Measurements from ENCODE around the gene BLOC1S4. TPM values are rescaled to one million over a fixed set of nuclear protein-coding genes. Genes with fewer than 3 reads are reported as not detected.

BLOC1S4 gene
- total and polyA plus RNA-seq, 4 donors = 4.9 to 7.7 (median 5.4) TPM

DNA sequence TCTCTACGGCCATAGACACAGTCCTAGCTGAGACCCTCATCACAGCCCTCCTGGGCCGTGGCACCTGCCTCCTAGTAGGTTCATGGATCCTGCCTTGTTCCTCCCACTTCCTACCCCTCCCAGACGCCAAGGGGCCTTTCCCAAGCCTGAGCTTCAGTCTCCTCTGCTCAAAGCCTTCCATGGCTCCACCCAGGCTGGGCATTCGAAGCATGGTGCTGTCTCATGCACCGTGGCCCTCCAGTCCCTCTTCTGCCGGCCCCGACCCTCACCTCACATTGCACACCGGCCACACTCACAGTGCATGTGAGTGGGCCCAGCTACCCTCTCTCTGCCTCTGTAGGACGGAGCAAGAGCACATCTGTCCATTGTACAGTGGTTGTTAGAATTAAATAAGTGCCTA lies 44.9 kb downstream of the BLOC1S4 start:
- Histone ChIP-seq H3K27me3 (ENCODE audit: control insufficient read depth in 4 of 4, insufficient read depth in 4 of 4, low read length in 3 of 4) (no peaks in the 10 kb centered on the region), H3K4me1 (ENCODE audit: control insufficient read depth in 4 of 4, insufficient read depth in 4 of 4, low read length in 3 of 4) (no peaks in the 10 kb centered on the region), H3K27ac (ENCODE audit: low read depth in 1 of 2, low read length in 2 of 2) (no peak overlapping the region), H3K36me3 (ENCODE audit: control insufficient read depth in 4 of 4, insufficient read depth in 3 of 4, low read depth in 1 of 4, low read length in 3 of 4) (no peaks in the 10 kb centered on the region), H3K4me3 (ENCODE audit: low read depth in 1 of 3, low read length in 3 of 3) (no peak overlapping the region), H3K9me3 (ENCODE audit: control insufficient read depth in 4 of 4, low read length in 3 of 4) (no peaks in the 10 kb centered on the region), H3K9ac (ENCODE audit: low read depth in 1 of 2, low read length in 2 of 2) (no peak overlapping the region)
- WGBS = 94% methylated on average over 9 of the region's 9 CpGs
- no peak for DNase-seq (ENCODE audit: low spot score)
- no peak for TF ChIP-seq SP1 (IDR thresholded peaks at IDR 0.05)
- TF ChIP-seq, protein P1, sequence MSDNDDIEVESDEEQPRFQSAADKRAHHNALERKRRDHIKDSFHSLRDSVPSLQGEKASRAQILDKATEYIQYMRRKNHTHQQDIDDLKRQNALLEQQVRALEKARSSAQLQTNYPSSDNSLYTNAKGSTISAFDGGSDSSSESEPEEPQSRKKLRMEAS (IDR thresholded peaks at IDR 0.05) = no peak
- TF ChIP-seq HNF4A (conservative IDR thresholded peaks at IDR 0.05) = no peak
- TF ChIP-seq FOXA1 (IDR thresholded peaks at IDR 0.05) = no peak
- no peak for TF ChIP-seq FOXA2 (IDR thresholded peaks at IDR 0.05)
- TF ChIP-seq YY1 (IDR thresholded peaks at IDR 0.05) = no peak
- TF ChIP-seq EGR1 (IDR thresholded peaks at IDR 0.05; ENCODE audit: low read depth in 2 of 2) = no peak
- TF ChIP-seq, protein P2, sequence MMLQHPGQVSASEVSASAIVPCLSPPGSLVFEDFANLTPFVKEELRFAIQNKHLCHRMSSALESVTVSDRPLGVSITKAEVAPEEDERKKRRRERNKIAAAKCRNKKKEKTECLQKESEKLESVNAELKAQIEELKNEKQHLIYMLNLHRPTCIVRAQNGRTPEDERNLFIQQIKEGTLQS (IDR thresholded peaks at IDR 0.05) = no peak
- TF ChIP-seq, protein P3, sequence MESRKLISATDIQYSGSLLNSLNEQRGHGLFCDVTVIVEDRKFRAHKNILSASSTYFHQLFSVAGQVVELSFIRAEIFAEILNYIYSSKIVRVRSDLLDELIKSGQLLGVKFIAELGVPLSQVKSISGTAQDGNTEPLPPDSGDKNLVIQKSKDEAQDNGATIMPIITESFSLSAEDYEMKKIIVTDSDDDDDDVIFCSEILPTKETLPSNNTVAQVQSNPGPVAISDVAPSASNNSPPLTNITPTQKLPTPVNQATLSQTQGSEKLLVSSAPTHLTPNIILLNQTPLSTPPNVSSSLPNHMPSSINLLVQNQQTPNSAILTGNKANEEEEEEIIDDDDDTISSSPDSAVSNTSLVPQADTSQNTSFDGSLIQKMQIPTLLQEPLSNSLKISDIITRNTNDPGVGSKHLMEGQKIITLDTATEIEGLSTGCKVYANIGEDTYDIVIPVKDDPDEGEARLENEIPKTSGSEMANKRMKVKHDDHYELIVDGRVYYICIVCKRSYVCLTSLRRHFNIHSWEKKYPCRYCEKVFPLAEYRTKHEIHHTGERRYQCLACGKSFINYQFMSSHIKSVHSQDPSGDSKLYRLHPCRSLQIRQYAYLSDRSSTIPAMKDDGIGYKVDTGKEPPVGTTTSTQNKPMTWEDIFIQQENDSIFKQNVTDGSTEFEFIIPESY (IDR thresholded peaks at IDR 0.05) = no peak
- no peak for TF ChIP-seq RAD21 (IDR thresholded peaks at IDR 0.05)
- TF ChIP-seq NR2F2 (IDR thresholded peaks at IDR 0.05) = no peak

DNA sequence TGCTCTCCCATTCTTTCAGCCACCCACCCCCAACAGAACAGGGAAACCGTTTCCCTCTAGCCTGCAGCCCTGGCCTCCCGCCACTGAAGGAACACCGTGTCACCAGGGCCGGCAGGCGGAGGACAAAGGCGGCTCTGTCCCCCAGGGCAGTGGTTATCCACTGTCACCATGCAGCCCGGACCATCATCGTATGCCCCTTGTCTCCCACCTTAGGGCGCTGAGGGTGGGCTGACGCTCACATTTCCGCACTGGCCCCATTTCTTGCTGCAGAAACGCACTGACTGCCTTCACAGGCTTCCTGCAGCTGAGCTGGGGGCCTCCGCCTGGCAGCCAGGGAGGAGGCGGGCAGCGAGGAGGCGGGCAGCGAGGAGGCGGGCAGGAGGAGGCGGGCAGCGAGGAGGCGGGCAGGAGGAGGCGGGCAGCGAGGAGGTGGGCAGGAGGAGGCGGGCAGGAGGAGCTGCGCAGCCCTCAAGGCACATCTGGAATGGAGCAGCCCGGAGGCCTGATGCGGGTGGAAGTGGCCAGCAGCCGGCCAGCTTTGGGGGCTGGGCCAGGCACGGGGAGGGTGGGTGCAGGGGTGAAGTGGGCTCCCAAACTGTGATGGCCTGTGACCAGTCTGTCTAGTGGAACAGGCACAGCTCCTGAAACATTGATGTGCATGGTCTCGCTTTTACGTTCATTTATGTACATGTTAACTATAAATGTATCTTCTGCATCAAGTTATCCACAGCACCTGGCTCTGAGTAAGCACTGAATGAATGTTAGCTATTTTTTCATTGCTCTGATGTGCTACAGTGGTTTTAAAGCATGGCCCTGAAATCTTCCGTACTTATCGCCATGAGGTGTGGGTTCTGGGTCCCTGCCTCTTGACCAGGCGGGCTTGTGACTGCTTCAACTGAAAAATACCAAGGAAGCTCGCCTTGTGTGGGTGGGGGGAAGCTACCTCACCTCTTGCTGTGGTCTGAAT lies 46.0 kb downstream of the BLOC1S4 start:
- Histone ChIP-seq H3K4me3 (ENCODE audit: low read depth in 1 of 3, low read length in 3 of 3) (no peak overlapping the region), H3K9me3 (ENCODE audit: control insufficient read depth in 4 of 4, low read length in 3 of 4) (no peaks in the 10 kb centered on the region), H3K36me3 (ENCODE audit: control insufficient read depth in 4 of 4, insufficient read depth in 3 of 4, low read depth in 1 of 4, low read length in 3 of 4) (no peaks in the 10 kb centered on the region), H3K9ac (ENCODE audit: low read depth in 1 of 2, low read length in 2 of 2) (no peak overlapping the region), H3K27me3 (ENCODE audit: control insufficient read depth in 4 of 4, insufficient read depth in 4 of 4, low read length in 3 of 4) (no peaks in the 10 kb centered on the region), H3K4me1 (ENCODE audit: control insufficient read depth in 4 of 4, insufficient read depth in 4 of 4, low read length in 3 of 4) (no peaks in the 10 kb centered on the region), H3K27ac (ENCODE audit: low read depth in 1 of 2, low read length in 2 of 2) (no peak overlapping the region)
- TF ChIP-seq SP1 (IDR thresholded peaks at IDR 0.05) (no peak), JUND (IDR thresholded peaks at IDR 0.05) (no peak), GABPA (IDR thresholded peaks at IDR 0.05 in 1 of 2, conservative IDR thresholded peaks at IDR 0.05 in 1 of 2) (no peak), HNF4G (IDR thresholded peaks at IDR 0.05) (no peak), FOXA1 (IDR thresholded peaks at IDR 0.05) (no peak), NR2F2 (IDR thresholded peaks at IDR 0.05) (no peak)
- TF ChIP-seq, protein P2 (IDR thresholded peaks at IDR 0.05) = no peak
- TF ChIP-seq, protein P4, sequence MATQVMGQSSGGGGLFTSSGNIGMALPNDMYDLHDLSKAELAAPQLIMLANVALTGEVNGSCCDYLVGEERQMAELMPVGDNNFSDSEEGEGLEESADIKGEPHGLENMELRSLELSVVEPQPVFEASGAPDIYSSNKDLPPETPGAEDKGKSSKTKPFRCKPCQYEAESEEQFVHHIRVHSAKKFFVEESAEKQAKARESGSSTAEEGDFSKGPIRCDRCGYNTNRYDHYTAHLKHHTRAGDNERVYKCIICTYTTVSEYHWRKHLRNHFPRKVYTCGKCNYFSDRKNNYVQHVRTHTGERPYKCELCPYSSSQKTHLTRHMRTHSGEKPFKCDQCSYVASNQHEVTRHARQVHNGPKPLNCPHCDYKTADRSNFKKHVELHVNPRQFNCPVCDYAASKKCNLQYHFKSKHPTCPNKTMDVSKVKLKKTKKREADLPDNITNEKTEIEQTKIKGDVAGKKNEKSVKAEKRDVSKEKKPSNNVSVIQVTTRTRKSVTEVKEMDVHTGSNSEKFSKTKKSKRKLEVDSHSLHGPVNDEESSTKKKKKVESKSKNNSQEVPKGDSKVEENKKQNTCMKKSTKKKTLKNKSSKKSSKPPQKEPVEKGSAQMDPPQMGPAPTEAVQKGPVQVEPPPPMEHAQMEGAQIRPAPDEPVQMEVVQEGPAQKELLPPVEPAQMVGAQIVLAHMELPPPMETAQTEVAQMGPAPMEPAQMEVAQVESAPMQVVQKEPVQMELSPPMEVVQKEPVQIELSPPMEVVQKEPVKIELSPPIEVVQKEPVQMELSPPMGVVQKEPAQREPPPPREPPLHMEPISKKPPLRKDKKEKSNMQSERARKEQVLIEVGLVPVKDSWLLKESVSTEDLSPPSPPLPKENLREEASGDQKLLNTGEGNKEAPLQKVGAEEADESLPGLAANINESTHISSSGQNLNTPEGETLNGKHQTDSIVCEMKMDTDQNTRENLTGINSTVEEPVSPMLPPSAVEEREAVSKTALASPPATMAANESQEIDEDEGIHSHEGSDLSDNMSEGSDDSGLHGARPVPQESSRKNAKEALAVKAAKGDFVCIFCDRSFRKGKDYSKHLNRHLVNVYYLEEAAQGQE (IDR thresholded peaks at IDR 0.05) = no peak
- 91% methylated on average over 35 of the region's 35 CpGs for WGBS
- DNase-seq (ENCODE audit: low spot score) = no peak
